Stimulated activated effector memory CD8-positive, alpha-beta T cell treated with anti-CD3 and anti-CD28 coated beads, Interleukin-12 subunit alpha, Interleukin-12 subunit beta, amount 100 ng/mL, for 72 hours (primary cell): ENCODE measurements around the gene FANCC.

Experiments used
- ATAC-seq: fragments of 150-1000 bp; cut with Tn5 transposase; 2 replicates; pipeline ENCODE4 v1.10.0; 2021
- DNase-seq, 2 donors: peaks; one replicate each; pipeline ENCODE4 v3.0.0; 2021 to 2022; ENCODE audit warnings: low spot score in 2 of 2
- H3K27ac Mint-ChIP-seq: one replicate; pipeline ENCODE4 v1.8.0; 2022; ENCODE audit warnings: mild to moderate bottlenecking, mixed read lengths
- H3K36me3 Mint-ChIP-seq: one replicate; pipeline ENCODE4 v1.8.0; 2022; ENCODE audit warnings: mild to moderate bottlenecking, mixed read lengths
- H3K4me1 Mint-ChIP-seq: one replicate; pipeline ENCODE4 v1.8.0; 2022; ENCODE audit warnings: mixed read lengths
- H3K4me3 Mint-ChIP-seq: one replicate; pipeline ENCODE4 v1.8.0; 2022; ENCODE audit warnings: mild to moderate bottlenecking, mixed read lengths
- H3K9me3 Mint-ChIP-seq: one replicate; pipeline ENCODE4 v1.8.0; 2022; ENCODE audit warnings: mixed read lengths

Gene FANCC

DNA sequence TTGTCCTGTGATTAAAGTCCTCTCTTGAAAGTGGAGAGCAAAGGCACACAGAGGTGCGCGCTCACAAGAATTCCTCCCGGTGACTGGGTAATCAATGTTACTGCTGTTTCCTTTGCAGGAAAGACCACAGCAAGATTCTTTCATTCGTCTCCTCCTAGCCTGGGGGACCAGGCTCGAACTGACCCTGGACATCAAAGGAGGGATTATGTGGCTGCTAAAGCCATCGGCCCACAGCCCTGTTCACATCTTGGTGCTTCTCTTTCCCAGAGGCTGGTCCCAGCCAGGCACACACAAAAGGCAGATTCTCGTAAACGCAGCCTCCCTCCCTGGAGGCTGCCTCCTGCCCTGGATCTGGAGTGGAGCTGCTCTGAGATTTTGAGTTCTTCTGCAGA lies 230.9 kb downstream of the FANCC start:
- ATAC-seq = no peak
- DNase-seq = no peak
- no peak overlapping the region for H3K27ac Mint-ChIP-seq

DNA sequence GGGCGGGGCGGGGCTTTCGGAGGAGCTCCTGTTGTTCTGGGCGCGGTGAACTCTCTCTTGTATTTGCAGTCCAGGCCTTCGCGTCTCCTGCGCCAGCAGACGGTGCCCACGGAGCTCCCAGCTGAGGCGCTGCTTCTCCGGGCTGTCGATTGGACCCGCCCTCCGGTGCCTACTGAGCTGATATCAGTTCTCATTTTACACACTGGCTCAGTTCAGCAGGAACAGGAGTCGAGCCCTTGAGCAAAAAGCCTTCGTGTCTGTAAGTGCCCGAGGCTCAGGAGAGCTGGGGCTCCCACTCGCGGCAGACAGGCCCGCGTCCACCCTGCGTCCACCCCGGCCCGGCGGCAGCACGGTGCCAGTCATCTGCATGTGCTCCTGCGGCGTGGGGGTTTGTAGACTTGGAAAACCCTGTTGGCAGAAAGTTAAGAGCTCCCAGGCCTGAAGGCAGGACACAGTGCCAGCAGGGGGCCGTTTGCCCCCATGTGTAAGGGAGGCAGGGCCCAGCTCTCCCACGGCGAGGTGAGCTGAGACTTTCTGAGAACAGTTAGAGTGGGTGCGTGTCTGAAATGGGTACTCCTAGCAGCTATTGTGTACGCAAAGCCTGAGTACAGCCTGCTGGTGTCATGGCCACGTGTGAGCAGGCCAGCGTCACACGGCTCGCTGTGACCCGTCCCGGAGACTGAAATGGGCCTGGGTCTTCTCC lies 231.5 kb downstream of the FANCC start:
- Mint-ChIP-seq H3K36me3 (peaks cover 12% of the 10 kb centered on the region), H3K9me3 (no peaks in the 10 kb centered on the region), H3K27ac (no peak overlapping the region), H3K4me3 (no peak overlapping the region), H3K4me1 (no peaks in the 10 kb centered on the region)
- DNase-seq (no peak), ATAC-seq (no peak)

More for the DNA sequence above, 230.9 kb downstream of the FANCC start:
- Mint-ChIP-seq H3K9me3 (no peaks in the 10 kb centered on the region), H3K4me3 (no peak overlapping the region), H3K4me1 (peaks cover 4% of the 10 kb centered on the region), H3K36me3 (peaks cover 12% of the 10 kb centered on the region)

DNA sequence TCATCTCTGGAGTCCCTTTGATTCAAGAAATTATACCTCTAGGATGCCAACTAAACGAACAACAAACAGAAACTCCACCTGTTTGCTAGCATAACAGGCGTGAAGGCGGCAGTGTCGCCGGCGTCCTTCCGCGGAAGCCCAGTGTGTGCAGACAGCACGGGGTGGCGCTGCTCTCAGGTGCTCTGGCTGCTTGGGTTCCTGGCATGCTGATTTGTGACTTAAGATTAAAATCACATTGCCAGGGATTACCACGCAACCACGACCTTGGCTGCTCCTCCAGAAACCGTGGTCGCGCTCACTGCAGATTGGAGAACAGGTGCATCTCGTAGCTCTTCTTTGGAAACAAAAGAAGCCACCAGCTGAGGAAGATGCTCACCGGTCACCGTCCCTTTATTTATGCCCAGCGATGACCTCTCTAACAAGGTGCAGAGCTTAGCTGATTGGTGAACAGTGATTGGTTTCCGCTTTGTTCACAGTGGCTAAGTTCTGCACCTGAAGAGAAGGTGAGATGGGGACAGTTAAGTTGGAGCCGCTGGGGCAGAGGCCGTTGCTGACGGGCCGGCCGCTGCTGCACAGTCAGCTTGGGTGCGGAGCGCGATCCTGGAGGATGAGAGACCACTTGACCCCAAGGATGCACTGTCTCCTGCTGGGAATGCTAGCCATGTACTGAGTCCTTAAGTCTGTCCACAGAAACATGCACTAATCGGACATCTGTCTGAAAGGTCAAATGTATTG lies 232.3 kb downstream of the FANCC start:
- no peak overlapping the region for H3K4me3 Mint-ChIP-seq
- H3K4me1 Mint-ChIP-seq = no peaks in the 10 kb centered on the region
- ATAC-seq (no peak), DNase-seq (no peak)
- no peaks in the 10 kb centered on the region for H3K9me3 Mint-ChIP-seq
- H3K36me3 Mint-ChIP-seq = peaks cover 12% of the 10 kb centered on the region
- no peak overlapping the region for H3K27ac Mint-ChIP-seq

DNA sequence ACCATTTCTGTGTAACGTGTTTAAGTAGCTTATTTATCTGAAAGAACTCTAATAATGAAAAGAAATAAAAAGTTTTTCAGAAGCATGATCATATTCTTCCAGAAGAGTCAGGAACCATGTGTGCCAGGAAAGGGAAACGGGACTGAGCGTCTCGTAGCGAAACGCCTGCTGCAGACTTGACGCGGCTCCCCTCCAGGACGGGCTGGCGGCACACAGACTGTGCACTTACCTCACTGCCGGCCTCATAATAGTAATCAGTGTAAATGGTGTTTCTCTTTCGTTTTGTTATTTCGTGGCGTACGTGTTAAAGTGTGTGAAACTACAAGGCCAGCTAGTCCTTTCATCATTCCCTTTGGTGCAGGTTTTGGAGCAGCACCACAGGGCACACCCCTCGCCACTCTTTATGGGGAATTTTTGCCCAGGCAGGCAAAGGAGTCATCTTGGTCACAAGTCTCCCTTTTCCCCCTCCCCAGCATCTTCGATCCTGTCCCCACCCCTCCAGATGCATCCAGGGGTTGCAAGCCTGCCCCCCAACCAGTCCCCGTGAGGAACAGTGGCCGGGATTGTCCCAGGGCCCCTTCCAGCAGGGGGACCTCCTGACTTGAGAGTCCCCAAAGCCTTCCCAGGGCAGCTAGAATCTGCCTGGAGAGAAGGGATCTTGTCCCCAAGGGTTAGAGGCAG lies 233.1 kb downstream of the FANCC start:
- H3K36me3 Mint-ChIP-seq = peaks cover 12% of the 10 kb centered on the region
- peak overlapping the region; percentile 61 for H3K27ac Mint-ChIP-seq
- no peak overlapping the region for H3K4me3 Mint-ChIP-seq
- DNase-seq = no peak
- no peaks in the 10 kb centered on the region for H3K9me3 Mint-ChIP-seq
- ATAC-seq = no peak
- no peaks in the 10 kb centered on the region for H3K4me1 Mint-ChIP-seq

DNA sequence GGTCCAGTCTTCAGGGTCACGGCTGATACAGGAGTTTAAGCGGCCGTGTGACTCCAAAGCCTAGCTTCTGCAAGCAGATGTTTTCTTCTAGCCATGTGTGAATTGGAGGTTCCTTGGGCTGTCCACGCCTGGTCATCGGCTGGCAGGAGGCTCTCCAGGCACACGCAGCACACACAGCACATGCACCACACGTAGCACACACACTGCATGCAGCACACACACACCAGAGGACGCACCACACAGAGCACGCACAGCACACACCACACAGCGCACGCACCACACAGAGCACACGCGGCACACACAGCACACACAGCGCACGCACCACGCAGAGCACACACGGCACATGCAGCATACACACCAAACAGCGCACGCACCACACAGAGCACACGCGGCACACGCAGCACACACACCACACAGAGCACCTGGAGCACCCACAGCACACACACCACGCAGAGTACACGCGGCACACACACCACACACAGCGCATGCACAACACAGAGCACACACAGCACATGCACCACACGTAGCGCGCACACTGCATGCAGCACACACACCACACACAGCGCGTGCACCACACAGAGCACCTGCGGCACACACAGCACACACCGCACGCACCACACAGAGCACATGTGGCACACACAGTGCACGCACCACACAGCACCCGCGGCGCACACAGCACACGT lies 234.3 kb downstream of the FANCC start:
- no peaks in the 10 kb centered on the region for H3K9me3 Mint-ChIP-seq
- H3K27ac Mint-ChIP-seq = no peak overlapping the region
- H3K4me3 Mint-ChIP-seq = no peak overlapping the region
- H3K4me1 Mint-ChIP-seq = no peaks in the 10 kb centered on the region
- DNase-seq (no peak), ATAC-seq (peak; percentile 16)
- H3K36me3 Mint-ChIP-seq = peaks cover 12% of the 10 kb centered on the region

DNA sequence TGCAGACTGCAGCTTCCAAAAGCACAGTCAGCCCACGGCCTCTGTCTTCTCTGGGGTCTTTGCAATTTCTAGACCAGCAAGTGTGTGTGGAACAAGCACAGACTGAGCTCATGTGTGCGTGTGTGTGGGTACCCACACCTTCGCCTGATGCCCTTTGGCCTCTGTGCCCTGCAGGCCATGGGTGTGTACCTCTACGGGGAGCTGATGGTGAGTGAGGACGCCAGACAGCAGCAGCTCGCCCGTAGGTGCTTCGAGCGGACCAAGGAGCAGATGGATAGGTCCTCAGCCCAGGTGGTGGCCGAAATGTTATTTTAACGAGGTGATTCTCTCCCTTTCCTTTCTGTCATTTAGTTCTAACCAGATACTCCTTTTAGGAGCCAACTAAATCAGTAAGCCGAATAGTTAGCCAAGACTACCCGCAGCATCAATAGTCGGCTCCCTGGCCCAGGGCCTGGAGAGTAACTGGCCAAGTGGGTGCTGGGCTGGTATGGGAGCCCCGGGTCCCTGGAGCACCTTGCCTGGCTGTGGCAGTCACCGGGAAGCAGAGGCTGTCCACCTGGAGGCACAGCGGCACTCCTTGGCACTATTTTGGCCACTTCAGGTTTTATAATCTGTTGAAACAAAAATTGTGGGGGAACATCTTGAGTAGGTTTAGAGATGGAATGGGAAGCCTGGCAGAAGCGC lies 235.0 kb downstream of the FANCC start:
- Mint-ChIP-seq H3K9me3 (no peaks in the 10 kb centered on the region), H3K27ac (no peak overlapping the region), H3K4me3 (no peak overlapping the region), H3K4me1 (no peaks in the 10 kb centered on the region), H3K36me3 (peaks cover 12% of the 10 kb centered on the region)
- ATAC-seq (no peak), DNase-seq (no peak)

DNA sequence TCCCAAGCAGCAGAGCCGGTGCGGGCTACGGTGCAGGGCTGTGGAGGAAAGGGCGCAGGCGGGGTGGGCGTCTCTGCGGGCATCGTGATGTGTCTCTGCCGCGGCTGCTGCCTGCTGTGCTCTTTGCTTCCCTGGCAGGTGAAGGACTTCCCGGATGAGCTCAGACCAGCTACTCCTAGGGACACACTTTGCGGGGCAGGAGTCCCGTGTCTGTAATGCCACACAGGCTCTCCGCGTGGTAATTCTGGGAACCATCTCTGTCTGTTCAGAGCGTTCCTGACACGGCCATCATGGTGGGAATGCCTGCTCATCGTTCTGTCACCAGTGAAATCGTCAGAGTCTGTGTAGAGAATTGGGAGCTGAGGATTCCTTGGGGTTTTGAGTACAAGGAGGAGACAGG lies 235.5 kb downstream of the FANCC start:
- ATAC-seq (no peak), DNase-seq (no peak)
- Mint-ChIP-seq H3K9me3 (no peaks in the 10 kb centered on the region), H3K4me1 (no peaks in the 10 kb centered on the region), H3K4me3 (no peak overlapping the region), H3K36me3 (peaks cover 12% of the 10 kb centered on the region), H3K27ac (no peak overlapping the region)

DNA sequence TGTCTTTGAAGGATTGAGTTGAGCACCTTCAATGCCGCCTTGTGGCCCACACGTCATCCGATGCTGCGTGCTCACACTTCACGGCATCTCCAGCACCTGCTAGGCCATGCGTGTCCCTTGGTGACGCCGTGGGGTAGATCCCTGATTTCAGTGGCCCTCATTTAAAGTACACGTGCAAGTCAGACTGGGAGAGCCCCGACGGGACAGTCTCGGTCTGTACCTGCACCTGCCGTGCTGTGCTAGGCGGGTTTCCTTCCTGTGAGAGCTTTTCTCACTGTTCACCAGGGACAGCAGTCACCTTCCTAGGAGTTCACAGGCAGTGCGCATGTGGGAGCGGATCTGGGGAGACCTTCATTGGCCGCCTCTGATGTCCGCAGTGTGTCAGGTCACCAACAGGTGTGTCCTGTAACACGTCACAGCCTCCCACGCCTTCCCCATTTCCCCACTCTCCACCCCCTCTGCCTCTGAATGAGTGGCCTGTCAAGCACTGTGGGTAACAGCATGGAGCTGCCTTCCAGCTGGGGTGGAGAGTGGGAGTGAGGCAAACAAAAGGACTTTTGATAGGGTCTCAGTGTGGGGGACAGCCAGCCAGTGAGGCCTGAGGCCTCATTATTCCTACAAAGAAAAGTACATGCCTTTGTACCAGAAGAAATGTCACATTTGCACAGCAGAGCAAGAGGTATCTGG lies 236.4 kb downstream of the FANCC start:
- Mint-ChIP-seq H3K4me1 (no peaks in the 10 kb centered on the region), H3K27ac (no peak overlapping the region), H3K4me3 (no peak overlapping the region), H3K36me3 (peaks cover 12% of the 10 kb centered on the region), H3K9me3 (no peaks in the 10 kb centered on the region)
- ATAC-seq = no peak
- no peak for DNase-seq

DNA sequence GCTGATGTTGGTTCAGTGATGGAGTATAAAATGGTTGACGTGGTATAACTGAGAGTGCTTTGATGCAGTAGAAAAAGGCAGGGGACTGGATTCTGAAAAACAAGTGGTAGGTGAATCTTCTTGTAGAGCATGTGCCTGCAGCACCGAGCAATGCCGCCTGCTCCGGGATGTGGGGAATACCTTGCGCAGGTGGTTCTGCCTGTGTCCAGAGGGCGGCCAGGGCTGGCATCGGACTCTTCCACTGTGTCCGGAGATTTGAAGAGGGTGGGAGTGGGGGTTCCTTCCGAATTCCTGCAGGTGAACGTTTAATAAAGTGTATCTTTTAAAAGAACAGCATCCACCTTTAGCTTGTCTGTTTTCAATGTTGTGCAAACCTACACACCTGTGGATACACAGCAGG lies 238.0 kb downstream of the FANCC start:
- Mint-ChIP-seq H3K4me1 (no peaks in the 10 kb centered on the region), H3K36me3 (peaks cover 5% of the 10 kb centered on the region), H3K27ac (no peak overlapping the region), H3K9me3 (no peaks in the 10 kb centered on the region), H3K4me3 (no peak overlapping the region)
- no peak for ATAC-seq
- DNase-seq = no peak

DNA sequence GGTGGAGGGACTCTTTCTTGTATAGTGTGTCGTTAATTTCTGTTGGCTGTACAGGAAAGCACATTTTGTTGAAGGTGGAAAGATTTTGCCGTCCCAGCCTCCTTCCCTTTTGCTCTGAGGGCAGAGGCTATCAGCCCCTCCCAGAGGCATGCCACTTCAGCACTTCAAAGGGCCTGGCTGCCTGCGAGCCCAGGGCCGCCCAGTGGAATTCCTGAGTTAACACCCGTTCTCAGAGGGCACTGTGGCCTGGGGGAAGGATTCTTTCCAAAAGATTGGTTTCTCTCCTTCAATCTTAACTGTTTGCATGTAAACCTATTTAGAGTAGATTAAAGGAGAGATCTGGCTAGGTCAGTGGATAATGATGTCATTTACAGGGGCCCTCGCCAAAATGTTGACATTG lies 238.6 kb downstream of the FANCC start:
- DNase-seq (no peak), ATAC-seq (no peak)
- H3K4me1 Mint-ChIP-seq = no peaks in the 10 kb centered on the region
- no peak overlapping the region for H3K4me3 Mint-ChIP-seq
- H3K36me3 Mint-ChIP-seq = peaks cover 8% of the 10 kb centered on the region
- no peak overlapping the region for H3K27ac Mint-ChIP-seq
- H3K9me3 Mint-ChIP-seq = no peaks in the 10 kb centered on the region

DNA sequence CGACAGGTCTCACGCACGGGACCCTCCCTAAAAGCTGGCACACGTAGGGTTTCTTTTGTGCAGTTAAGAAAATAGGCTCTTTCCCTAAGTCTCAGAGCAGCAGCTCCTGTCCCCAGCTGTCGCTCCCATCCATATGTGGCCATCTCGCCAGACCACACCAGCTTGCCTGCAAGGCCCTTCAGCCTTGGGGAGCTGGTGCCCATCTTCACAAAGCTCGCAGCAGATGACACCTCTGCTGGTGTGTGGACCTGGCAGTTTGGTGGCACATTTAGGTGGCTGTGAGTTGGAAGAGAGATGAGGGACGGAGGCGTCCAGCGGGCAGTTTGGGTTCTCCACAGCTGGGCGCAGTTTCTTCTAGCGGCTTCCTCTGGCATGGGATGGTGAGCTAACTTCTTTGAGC lies 239.0 kb downstream of the FANCC start:
- H3K4me3 Mint-ChIP-seq = no peak overlapping the region
- no peaks in the 10 kb centered on the region for H3K4me1 Mint-ChIP-seq
- peaks cover 9% of the 10 kb centered on the region for H3K36me3 Mint-ChIP-seq
- DNase-seq (no peak), ATAC-seq (no peak)
- H3K9me3 Mint-ChIP-seq = no peaks in the 10 kb centered on the region
- no peak overlapping the region for H3K27ac Mint-ChIP-seq

DNA sequence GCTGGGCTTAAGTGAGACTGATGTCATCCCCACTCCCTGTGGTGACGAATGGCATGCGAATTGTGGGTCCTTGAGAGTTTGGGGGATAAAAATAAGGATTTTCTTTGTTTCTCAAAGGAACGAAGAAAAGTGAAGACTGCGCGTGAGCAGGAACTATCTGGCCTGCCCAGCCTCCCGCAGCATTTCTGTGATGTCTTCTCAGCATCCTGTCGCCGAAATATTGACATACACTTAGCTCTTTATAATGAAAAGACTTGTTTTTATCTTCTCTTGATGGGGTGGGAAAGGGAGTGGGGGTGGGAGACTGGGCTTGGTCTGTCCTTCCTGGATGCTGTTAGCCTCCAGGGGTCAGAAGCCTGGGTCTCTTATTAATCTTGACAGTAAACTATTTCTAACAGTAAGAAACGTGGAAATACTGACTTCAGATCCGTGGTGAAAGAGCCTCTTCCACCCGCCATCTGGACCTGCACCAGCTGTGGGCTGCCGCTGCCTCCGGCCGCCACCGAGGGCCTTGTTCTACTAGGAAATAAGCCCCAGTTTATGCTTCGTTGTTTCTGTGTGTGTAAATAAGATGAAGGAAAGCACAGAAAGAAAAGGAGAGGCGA lies 239.6 kb downstream of the FANCC start:
- H3K27ac Mint-ChIP-seq = no peak overlapping the region
- ATAC-seq (no peak), DNase-seq (no peak)
- H3K9me3 Mint-ChIP-seq = no peaks in the 10 kb centered on the region
- H3K4me1 Mint-ChIP-seq = no peaks in the 10 kb centered on the region
- H3K36me3 Mint-ChIP-seq = peaks cover 9% of the 10 kb centered on the region
- no peak overlapping the region for H3K4me3 Mint-ChIP-seq

DNA sequence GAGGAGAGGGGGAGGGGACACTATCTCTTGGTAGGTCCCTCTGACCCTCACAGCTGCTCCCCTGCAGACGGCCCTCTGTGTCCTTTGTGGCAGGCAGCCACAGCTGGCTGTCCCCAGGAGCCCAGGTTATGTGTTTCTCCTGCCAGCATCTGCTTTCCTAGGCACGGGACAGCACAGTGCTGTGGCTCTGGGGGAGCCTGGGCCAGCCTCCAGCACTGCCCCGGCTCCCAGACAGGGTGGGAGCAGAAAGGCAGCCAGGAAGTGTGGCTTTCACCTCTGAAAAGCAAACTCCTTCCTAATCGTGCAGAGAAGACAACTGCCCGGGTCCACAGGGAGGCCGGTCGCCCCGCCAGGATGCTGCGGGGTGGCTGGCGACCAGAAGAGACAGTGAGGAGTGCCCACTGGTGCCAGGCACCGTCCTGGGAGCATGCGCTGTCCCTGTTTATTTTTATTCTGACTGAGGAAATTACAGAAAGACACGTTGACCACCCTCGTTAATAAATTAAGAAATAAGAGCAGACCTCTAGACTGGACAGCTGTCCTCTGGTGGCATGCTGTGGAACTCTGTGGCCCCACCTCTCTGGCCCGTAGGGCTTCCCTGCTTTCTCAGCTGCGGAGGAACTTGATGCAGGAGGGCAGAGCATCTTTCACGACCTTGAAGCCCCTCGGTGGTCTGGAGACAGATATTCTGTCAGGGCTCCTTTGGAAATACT lies 240.3 kb downstream of the FANCC start:
- no peak for ATAC-seq
- no peak for DNase-seq
- Mint-ChIP-seq H3K9me3 (no peaks in the 10 kb centered on the region), H3K4me3 (no peak overlapping the region), H3K4me1 (no peaks in the 10 kb centered on the region), H3K36me3 (peaks cover 9% of the 10 kb centered on the region), H3K27ac (no peak overlapping the region)

DNA sequence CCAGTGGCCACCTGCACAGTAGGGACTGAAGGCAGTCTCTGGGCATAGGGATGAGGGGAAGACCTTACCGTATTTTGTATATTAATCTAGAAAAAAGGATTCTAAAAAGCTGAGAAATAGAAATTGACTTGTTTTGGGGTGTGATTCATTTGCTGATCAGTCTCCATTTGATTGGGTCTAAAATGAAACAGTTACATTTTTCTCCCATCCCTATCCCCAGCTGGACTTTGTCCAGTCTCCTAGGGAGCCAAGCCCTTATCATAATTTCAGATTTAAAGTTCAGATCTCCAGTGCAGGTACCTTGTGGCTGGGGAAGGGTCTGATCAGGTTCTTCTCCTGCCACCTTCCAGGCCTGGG lies 240.8 kb downstream of the FANCC start:
- Mint-ChIP-seq H3K4me1 (no peaks in the 10 kb centered on the region), H3K27ac (no peak overlapping the region)
- no peak for ATAC-seq

More for the DNA sequence above, 240.8 kb downstream of the FANCC start:
- peaks cover 9% of the 10 kb centered on the region for H3K36me3 Mint-ChIP-seq
- H3K9me3 Mint-ChIP-seq = no peaks in the 10 kb centered on the region
- no peak overlapping the region for H3K4me3 Mint-ChIP-seq
- DNase-seq = no peak
